ENCODE results near the gene CYP2W1.

The CYP2W1 gene

DNA sequence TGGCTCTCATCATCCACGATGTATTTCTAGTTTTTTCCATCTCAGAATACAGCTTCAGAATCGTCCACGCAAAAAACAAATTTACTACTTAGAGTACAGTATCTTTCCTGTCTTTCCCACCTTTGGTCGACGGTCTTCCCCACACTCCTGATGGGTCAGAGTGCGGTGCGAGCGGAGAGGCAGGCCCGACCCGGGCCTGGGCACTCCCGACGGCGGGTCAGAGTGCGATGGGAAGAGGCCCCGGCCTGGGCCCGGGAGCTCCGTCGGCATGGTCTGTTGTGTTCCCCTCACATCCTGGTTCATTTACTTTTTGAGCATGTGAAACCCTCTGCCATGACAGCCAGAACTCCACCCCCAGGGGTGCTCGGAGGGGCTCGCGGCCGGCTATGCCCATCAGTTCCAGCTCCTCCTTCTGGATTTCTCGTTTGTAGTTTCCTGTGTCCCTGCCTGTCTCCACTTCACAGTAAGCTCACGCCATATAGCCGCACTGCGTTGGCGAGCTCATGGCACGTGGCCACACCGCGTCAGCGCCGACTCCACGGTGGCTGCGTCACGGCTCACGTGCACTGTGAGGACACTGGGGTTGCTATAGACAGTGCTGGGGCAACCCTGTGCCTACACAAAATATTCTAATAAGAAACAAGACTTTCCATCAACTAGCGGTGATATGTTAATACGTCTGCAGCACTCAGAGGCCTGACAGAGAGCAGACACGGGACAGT is 15.5 kb upstream of the CYP2W1 start:
- DNase-seq (ENCODE audit: low spot score) = no peak

DNA sequence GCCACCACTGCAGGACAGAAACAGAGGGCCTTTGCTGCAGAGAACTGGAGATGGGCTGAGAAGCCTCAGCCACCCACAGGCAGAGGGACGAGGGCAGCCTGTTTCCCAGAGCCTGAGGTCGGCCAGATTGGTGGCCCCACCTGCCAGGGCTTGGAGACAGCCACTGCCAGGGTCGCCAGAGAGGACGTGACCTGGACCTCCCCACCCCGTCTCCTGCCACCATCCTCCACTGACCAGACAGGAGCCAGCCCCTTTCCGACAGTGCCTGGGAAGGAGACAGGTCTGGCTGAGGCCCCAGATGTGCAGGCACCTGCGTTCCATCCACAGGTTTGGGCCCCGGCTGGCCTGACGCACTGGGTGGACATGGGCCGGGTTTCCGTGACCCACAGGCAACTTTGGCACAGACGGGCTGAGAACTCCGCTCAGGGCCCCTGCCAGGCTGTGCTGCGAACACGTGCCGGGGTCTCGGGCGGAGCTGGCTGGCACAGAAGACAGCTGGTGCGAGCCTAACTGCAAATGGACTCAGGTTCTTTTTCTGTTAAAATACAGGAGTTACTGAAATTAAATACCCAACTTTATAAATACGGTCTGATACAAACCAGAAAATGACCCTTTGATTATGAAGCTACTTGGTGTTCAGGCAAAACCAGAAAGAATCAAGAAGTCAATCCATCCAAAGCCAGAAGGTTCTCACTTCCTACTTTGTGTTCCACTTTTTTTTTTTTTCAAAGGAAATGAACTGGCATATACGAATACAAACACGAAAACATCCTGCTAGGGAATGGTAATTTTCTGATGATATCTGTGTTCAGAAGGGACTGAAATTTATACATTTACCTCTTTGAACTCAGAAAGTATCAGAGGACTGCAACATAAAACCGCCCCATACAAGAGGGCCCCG is 14.5 kb upstream of the CYP2W1 start:
- DNase-seq (ENCODE audit: low spot score) = no peak

DNA sequence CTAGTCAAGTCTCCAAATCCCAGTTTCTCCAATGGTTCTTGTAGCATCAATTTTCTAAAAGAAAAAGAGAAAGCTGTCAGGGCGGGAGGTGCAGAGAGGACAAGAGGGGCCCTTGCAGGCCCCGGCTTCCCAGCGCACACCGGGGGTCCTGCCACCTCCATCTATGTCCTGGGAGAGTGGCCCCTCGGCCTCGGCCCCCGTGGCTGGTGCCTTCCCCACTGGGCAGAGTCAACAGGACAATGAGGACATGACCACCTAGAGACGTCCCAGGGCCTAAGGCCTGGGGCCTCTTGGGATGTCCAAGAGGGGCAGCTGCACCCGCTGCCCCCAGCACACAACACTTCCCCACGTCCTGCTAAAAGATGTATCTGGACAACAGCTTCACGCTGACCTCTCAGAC is 13.6 kb upstream of the CYP2W1 start:
- DNase-seq (ENCODE audit: low spot score) = no peak

DNA sequence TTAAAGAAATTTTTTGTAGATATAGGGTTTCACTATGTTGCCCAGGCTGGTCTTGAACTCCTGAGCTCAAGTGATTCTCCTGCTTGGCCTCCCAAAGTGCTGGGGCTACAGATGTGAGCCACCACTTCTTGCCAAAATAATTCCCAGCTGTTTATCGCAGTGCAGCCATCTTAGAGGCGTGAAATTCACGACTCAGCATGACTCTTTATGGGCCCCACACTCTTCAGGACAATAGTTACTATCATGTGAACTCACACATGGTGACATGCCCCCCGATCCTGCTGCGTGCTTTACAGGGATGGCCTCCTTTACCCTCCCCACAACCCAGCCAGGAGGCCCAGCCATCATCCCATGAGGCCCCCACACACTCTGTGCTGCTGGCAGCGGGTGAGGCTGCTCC is 12.2 kb upstream of the CYP2W1 start:
- DNase-seq (ENCODE audit: low spot score) = no peak

DNA sequence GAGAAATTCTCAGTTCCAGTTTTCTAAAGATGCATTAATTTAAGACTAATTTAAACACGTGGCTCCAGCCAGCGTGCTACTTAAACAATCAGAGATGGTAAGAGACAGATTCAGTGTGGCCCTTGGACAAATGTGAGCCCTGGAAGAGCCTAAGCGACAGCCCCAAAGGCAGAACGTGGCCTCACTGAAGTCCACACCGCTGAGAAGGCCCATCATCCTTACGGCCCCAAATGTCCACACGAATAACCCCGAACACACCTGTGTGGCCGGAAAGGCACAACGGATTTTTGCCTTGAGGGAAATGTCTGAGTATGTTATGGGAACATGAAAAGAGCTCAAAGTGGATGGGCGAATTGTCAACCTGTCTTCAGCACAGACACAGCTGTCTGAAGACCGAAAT is 10.9 kb upstream of the CYP2W1 start:
- no peak for DNase-seq (ENCODE audit: low spot score)

DNA sequence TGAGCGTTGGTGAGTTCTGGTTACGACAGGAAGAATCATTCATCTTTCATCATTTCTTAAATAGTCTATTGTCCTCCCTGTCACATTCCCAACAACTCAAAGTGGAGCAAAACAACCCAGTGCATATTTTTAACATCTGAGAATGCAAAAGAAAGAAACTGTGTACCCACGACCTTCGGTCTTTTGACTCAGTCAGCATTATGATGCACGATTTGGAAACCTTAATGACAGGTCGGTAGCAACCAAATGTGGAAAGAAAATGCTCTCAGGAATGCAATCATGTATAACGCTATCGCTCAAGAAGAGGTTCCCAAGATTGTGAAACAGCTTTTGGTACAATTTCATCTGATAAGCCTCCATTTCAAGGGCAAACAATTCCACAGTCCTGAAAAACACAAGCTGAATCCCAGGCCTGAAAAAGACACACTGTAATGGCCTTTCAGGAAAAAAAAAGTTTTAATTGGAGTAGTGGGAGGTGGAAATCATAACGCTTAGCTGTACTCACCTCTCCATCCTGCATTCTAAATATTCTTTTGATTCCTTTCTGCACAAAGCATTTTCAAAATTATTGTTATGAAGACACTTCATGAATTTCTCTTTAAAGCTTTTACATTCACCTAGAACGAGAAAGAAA is 10.2 kb upstream of the CYP2W1 start:
- DNase-seq (ENCODE audit: low spot score) = no peak

DNA sequence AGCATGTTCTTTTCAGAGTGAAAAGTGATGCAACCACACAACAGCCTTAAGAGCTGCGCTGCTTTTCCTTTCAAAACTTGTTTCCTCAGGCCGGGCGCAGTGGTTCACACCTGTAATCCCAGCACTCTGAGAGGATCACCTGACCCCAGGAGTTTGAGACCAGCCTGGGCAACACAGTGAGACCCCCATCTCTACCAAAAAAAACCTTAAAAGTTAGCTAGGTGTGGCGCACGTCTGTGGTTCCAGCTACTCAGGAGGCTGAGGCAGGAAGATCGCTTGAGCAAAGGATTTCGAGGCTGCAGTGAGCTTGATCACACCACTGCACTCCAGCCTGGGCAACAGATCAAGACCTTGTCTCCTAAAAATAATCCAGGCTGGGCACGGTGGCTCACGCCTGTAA is 9.7 kb upstream of the CYP2W1 start:
- DNase-seq (ENCODE audit: low spot score) = no peak

DNA sequence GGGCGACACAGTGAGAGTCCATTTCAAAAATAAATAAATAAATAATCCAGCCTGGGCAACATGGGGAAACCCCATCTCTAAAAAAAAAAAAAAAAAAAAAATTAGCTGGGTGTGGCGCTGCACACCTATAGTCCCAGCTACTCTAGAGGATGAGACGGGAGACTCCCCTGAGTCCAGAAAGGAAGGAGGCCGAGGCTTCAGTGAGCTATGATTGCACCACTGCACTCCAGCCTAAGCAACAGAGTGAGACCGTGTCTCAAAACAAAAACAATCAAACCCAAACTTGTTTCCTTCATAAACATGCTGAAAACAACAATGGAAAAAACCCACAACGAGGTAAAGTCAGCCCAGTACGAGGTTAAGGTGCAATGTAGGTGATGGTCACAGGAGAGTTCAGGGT is 8.8 kb upstream of the CYP2W1 start:
- peak; percentile 6 for DNase-seq (ENCODE audit: low spot score)

DNA sequence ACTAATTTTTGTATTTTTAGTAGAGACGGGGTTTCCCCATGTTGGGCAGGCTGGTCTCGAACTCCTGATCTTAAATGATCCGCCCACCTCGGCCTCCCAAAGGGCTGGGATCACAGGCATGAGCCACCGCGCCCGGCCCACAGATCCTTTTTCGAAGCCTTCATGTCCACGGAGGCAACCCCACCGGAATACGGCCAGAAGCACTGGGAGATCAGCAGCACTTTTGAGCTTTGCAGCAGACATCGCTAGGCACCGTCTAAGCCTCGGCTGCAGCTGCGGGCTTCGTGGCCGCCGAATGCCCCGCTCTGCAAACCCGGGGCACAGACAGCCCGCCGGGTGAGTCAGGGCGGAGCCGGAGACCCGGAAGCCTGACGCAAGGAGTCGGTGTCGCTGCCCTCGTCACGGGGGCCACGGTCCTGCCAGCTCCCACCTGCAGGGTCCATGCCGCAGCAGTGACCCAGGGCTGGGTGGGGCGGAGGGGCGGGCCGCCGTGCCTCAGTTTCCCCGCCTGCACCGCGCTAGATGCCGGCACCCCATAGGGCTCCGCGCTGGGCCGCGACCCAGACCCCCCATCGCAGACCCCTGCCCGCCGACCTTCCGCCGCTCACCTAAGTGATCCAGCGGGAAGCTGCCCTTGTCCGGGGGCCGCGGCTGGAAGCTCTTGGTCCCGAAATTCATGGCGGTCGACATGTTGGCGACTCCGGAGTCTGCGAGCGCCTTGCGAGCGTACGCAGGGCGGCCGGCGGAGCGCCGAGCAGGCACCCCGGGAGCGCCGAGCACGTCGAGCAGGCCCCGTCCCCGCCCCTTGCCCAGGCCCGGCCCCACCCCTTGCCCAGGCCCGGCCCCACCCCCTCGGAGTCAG is 7.9 kb upstream of the CYP2W1 start, which contains the start of gene COX19:
Gene COX19 (minus strand): TSS at position 730 of the 862 bp plus-strand sequence. CDS start 40 bp downstream, at position 690.
- peak; percentile 89 for DNase-seq (ENCODE audit: low spot score)

DNA sequence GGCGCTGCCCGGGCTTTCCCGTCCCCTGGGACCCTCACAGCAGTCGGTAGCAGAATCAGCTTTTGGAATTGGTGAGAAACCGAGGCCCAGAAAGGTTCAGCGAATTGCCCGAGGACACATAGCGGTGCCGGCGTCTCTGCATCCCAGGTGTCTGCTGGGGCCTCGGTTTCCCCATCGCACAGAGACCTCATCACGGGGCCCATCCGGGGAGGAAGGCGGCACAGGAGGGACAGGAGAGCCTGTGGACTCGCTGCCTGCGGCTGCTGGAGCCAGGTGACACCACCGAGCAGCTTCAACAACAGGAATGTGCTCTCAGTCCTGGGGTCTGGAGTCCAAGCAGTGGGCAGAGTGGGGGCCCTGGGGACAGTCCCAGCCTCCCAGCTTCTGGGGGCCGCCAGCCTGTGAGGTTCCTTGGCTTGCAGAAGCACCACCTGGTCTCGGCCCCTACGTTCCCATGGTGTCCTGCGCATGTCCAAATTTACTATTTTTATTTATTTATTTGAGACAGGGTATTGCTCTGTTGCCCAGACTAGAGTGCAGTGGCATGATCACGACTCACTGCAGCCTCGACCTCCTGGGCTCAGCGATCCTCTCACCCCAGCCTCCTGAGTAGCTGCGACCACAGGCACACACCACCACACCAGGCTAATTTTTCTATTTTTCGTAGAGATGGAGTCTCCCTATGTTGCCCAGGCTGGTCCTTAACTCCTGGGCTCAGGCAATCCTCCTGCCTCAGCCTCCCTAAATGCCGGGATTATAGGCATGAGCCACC is 7.1 kb upstream of the CYP2W1 start:
- no peak for DNase-seq (ENCODE audit: low spot score)

DNA sequence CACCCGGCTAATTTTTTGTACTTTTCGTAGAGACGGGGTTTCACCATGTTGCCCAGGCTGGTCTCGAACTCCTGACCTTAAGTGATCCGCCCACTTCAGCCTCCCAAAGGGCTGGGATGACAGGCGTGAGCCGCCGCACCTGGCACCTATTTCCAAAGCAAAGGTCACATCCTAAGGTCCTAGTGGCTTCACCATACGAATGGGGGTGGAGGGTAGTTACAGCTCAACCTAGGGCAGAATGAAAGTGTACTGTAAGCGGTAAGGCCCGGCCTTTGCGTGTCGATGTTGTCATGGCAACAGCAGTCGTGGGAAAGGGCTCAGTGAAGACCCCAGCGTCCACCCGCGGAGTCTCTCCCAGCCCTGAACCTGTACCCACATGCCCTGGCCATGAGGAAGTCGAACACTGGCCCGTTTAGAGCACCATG is 6.1 kb upstream of the CYP2W1 start:
- no peak for DNase-seq (ENCODE audit: low spot score)

DNA sequence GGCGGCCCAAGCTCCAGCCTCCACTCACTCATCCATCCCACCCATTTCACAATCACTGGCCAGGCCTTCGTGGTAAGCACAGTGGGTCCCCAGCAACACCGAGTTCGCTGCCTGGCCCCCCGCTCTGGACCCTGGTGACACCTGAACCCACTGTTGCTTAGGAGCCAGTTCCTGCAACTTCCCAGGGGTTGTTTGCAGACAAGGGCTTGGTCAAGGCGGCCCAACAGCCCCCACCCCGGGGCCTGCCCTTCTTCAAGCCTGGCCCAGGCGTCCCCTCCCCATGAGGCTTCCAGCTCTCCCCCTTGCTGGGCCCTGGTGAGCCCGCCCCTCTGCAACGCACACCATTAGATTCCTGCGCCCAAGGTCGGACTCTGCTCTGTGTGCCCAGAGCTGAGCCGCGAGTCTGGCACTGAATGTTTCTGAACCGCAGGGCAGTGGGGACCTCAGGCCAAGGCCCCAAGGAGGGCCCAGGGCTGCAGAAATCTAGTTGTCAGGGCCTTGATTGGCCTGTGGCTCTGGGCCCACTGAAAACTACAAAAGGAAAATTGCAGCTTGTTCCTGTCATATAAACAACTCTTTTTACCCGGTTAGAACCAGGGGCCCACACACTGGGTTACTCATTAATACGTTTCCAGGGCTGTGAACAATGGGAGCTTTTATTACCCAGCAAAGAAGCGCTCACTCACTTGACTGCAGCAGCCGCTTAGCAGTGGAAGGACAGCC is 5.5 kb upstream of the CYP2W1 start:
- no peak for DNase-seq (ENCODE audit: low spot score)

DNA sequence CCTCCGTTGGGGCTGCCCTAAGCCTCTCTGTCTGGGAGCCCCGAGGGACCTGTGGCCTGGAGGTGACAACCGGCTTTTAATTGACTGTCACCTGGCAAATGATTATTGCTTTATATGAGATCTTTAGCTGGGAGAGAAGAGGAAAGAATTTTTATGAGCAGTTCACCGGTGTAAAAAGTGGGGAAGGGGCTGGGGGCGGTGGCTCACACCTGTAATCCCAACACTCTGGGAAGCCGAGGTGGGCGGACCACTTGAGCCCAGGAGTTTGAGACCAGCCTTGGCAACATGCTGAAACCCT is 5.0 kb upstream of the CYP2W1 start:
- no peak for DNase-seq (ENCODE audit: low spot score)

DNA sequence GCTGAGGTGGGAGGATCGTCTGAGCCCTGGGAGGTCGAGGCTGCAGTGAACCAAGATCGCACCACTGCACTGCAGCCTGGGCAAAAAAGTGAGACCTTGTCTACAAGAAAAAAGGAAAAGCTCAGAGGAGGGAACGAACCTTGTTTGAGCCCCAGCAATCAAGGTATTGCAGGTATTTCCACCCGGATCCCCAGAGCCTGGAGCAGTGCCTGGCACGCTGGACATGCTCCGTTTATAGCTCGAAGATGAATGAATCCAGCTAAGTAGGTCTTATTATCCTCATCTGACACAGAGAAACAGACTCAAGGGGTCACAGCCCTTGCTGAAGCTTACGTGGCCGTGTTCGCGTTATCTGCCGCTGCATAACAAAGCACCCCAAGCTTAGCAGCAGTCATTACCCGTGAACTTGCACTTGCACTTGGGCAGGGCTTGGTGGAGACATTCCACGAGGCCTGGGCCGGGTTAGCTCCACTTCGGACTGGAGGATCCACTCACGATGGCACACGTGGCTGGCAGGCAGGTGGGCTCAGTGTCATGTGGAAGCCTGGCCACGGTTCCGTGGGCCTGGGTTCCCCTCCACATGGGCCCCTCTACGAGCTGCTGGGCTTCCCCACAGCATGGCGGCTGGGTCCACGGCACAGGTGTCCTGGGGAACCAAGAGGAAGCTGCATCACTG is 4.4 kb upstream of the CYP2W1 start:
- no peak for DNase-seq (ENCODE audit: low spot score)

DNA sequence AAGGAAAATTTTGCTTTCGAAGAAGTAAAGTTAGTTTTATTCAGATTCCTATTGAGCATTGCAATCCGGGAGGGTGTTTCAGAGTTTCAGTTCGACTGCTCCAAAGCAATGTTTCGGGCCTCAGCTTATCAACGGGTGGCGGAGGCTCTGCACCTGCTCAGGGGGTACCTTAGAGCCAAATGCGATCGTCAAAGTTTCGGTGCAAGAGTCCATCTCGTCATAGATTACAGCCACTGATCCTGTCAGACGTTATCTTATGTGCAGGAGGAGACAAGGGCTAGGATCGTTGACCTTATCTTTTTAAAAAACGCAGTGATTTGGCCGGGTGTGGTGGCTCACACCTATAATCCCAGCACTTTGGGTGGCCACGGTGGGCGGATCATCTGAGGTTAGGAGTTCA is 3.8 kb upstream of the CYP2W1 start:
- DNase-seq (ENCODE audit: low spot score) = no peak

DNA sequence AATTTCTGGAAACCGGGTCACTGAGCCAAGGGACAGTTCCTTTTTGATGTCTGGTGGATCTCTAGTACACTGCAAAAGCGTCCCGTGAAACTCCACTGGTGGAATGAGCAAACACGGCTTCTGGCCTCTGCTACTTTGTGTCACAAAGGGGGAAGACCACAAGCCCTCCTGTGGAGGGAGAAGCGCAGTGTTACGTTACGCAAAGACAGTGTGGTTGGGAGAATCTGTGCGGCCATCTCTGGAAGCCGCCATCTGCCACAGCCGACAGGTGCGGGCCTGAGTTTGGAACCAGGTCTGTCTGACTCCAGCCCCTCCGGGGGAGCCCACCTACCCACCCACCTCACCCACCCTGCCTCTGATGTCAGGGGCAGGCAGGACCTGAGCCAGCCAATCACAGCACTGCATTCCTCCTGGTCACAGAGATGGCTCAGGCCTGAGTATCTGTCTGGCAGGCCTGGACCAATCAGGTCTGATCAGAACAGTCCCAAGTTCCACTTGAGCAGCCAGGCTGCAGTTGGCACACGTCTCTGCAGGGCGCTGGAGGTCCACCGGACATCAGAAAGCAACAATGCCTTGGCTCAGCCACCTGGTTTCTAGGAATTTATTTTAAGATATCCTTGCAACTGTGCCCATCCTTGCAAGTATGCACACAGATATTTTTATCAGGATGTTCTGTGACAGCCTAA is 3.0 kb upstream of the CYP2W1 start:
- DNase-seq (ENCODE audit: low spot score) = no peak

DNA sequence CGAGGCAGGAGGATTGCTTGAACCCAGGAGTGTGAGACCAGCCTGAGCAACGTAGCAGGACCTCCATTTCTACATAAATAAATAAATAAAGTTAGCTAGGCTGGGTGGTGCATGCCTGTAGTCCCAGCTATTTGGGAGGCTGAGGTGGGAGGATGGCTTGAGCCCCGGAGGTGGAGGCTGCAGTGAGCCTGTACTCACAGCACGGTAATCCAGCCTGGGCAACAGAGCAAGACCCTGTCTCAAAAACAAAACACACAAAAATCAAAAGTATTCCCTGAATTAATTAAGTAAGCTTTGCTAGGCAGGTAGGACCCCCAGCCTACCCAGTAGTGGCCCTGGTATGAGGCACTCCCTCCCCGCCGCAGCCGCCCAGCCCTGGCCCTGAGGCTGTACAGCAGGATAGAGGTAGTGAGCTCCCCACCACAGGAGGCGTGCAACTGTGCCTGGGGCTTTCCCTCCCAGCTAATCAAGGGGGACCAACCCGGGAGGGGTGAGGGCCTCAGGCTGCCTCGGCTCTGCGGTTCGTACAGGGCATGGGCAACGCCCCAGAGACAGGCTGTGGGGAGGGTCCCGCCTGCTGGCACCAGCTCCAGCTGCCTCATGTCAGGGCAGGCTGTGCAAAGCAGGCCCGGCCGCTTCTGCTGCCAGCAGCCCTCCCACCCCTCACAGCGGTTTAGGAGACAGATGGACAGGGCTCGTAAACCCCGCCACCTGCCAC is 1.0 kb upstream of the CYP2W1 start:
- DNase-seq (ENCODE audit: low spot score) = no peak

DNA sequence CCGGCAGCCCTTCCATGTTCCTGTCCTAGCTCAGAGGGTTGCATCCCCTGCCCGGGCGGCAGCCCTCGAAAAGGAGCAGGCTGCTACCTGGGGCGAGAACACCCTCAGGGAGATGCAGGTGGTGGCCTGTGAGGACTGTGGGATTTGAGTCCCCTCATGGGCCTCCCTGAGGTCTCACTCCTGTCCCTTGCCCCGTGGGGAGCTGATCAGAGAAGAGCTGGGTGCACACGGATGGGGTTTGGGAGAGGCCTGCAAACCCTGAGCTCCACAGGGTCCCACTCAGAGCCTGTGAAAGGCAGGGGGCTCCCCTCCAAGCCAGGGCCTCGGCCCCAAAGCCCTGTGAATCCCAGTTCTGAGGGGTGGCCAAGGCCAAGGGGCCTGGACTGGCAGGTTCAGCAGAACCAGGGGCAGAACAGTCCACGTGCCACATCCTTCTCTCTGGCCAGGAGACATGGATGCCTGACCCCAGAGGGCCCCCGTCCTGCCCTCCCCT is 424 bp upstream of the CYP2W1 start:
- DNase-seq (ENCODE audit: low spot score) = no peak
